Activated gamma-delta T cell treated with Interleukin-2 at 50 U/mL for 16 hours (primary cell): ENCODE data around the gene DAND5.

ENCODE experiments used
- DNase-seq: peaks from one replicate; pipeline ENCODE4 v3.0.0-alpha.2; 2020

Gene DAND5

GRCh38 chr19:12969292-12969988 is at the start of gene DAND5:
DAND5 (plus strand) TSS chr19:12969576; CDS start chr19:12969661, 85 bp downstream.
- no peak for DNase-seq

GRCh38 chr19:12921047-12921446 is 48.3 kb upstream of the DAND5 start:
- no peak for DNase-seq

- no peak for DNase-seq
These were observed 46.4 kb upstream of the DAND5 start for GRCh38 chr19:12922959-12923358.

- DNase-seq, result no peak
These were observed 44.6 kb upstream of the DAND5 start for GRCh38 chr19:12924621-12925310.

- DNase-seq, result no peak
These were observed 39.3 kb upstream of the DAND5 start for GRCh38 chr19:12930002-12930645.

GRCh38 chr19:12932392-12933286 is 36.7 kb upstream of the DAND5 start:
- no peak for DNase-seq

- peak; percentile 85 for DNase-seq
These were observed 35.9 kb upstream of the DAND5 start, which contains the start of gene FARSA for GRCh38 chr19:12933287-12934072. FARSA (minus strand) TSS chr19:12933711; CDS start chr19:12933696, 15 bp downstream.

- DNase-seq, result no peak
These were observed 34.3 kb upstream of the DAND5 start for GRCh38 chr19:12935071-12935470.

GRCh38 chr19:12936582-12936981 is 32.8 kb upstream of the DAND5 start:
- no peak for DNase-seq

GRCh38 chr19:12937093-12937926 is 32.1 kb upstream of the DAND5 start:
- DNase-seq, result no peak

GRCh38 chr19:12937927-12938778 is 31.2 kb upstream of the DAND5 start, which contains the start of gene CALR:
CALR (plus strand) TSS chr19:12938609; CDS start chr19:12938680, 71 bp downstream.
- peak; percentile 99 for DNase-seq

- DNase-seq, result no peak
These were observed 30.4 kb upstream of the DAND5 start for GRCh38 chr19:12938779-12939601.

- DNase-seq, result no peak
These were observed 29.4 kb upstream of the DAND5 start for GRCh38 chr19:12939975-12940423.

- DNase-seq, result no peak
These were observed 28.5 kb upstream of the DAND5 start for GRCh38 chr19:12940897-12941296.

GRCh38 chr19:12943437-12944044 is 25.8 kb upstream of the DAND5 start:
- DNase-seq, result no peak

GRCh38 chr19:12944104-12944674 is 25.2 kb upstream of the DAND5 start:
- no peak for DNase-seq

GRCh38 chr19:12945479-12946091 is 23.8 kb upstream of the DAND5 start, which contains the start of gene RAD23A:
RAD23A (plus strand) TSS chr19:12945862; CDS start chr19:12945949, 87 bp downstream.
- DNase-seq, result peak; percentile 97
